Astrocyte (in vitro differentiated cells and primary cell): Measurements from ENCODE around the gene C19orf53.

ENCODE experiments used
- CTCF ChIP-seq: IDR thresholded peaks from 2 replicates; pipeline ENCODE4 v1.5.1; 2011; ENCODE audit warnings: low read depth, mild to moderate bottlenecking, inconsistent platforms, low read length, moderate library complexity; ENCODE audit not compliant: insufficient read depth
- EZH2 ChIP-seq: IDR thresholded peaks from 2 replicates; pipeline ENCODE4 v1.6.1; 2012; ENCODE audit warnings: mild to moderate bottlenecking, low read length, inconsistent platforms; ENCODE audit not compliant: insufficient read depth

- TF ChIP-seq EZH2 (no peak), CTCF (no peak)
Measured at GRCh38 chr19:13826652-13827235, 52.5 kb downstream of the C19orf53 start.
